ENCODE results near the gene MGAT5.

DNA sequence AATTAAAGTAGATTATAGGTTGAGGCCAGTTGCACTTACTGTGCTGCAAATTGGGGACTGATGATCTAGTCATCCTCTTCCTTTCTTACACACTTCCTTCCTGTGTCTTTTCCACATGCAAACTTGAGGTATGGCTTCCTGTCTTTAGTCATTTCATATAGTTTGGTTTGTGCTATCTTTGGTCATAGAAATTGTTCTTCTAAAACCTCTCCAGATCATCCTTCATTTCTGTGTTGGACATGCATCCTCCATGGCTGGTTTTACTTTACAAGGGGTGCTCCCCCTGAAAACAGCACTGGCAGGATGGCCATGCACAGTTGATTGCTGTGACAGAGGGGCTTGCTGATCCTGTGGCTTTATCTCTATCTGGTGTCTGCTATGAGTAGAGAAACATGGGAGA is 36.5 kb downstream of the MGAT5 start:
- TF ChIP-seq, protein P1, sequence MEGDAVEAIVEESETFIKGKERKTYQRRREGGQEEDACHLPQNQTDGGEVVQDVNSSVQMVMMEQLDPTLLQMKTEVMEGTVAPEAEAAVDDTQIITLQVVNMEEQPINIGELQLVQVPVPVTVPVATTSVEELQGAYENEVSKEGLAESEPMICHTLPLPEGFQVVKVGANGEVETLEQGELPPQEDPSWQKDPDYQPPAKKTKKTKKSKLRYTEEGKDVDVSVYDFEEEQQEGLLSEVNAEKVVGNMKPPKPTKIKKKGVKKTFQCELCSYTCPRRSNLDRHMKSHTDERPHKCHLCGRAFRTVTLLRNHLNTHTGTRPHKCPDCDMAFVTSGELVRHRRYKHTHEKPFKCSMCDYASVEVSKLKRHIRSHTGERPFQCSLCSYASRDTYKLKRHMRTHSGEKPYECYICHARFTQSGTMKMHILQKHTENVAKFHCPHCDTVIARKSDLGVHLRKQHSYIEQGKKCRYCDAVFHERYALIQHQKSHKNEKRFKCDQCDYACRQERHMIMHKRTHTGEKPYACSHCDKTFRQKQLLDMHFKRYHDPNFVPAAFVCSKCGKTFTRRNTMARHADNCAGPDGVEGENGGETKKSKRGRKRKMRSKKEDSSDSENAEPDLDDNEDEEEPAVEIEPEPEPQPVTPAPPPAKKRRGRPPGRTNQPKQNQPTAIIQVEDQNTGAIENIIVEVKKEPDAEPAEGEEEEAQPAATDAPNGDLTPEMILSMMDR (IDR thresholded peaks at IDR 0.05; ENCODE audit: low read length) = no peak
- TF ChIP-seq EZH2 (IDR thresholded peaks at IDR 0.05; ENCODE audit: borderline replicate concordance, low read length) = no peak
